ENCODE measurements around the gene HBG2.
"Not testable (repeated sequence)": the region's sequence is repeated elsewhere in the genome, so short reads cannot be mapped to it uniquely, and the experiment has no call there.

Gene HBG2

DNA sequence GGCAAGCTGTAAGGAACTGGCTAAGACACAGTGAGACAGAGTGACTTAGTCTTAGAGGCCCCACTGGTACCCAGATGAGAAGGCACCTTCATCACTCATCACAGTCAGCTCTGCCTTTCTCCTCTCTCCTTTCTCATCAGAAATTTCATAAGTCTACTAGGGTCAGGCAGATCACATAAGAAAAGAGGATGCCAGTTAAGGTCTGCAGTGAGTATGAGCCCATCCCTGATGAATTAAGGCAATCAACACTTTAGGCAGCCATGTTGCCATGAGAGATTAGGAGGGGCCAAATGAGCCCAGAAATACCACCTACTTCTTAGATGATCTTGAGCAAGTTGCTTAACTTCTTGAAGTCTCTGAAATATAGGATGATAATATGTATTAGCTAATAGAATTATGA is 27.0 kb upstream of the HBG2 start:
- no peak for DNase-seq (ENCODE audit: low read depth)

DNA sequence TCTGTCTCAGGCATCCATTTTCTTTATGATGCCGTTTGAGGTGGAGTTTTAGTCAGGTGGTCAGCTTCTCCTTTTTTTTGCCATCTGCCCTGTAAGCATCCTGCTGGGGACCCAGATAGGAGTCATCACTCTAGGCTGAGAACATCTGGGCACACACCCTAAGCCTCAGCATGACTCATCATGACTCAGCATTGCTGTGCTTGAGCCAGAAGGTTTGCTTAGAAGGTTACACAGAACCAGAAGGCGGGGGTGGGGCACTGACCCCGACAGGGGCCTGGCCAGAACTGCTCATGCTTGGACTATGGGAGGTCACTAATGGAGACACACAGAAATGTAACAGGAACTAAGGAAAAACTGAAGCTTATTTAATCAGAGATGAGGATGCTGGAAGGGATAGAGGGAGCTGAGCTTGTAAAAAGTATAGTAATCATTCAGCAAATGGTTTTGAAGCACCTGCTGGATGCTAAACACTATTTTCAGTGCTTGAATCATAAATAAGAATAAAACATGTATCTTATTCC is 26.1 kb upstream of the HBG2 start:
- DNase-seq (ENCODE audit: low read depth) = no peak

DNA sequence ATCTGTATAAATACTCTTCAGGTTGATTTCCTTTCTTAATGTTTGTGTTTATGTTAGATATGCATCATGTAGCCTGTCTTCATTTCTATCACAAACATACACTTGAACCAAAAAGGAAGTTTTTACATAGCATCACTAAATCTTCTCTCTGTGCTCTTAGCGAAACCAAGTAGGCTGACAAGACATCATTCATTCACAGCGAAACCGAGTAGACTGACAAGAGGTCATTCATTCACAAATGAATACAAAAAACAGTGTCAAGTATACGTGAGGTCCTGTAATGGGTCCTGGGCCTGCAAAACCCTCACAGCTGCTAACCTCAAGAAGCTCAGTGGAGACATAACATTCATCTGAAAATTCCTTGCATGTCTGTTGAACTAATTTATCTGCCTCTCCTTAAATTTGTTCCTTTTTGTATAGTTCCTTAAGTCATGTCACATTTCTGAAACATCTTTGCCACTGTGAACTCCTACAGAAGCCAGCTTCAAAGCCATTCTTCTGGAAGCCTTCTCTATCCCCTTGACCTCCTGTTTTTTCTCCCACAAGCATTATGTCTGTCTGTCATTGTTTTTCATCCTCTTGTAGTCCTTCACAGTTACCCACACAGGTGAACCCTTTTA is 25.0 kb upstream of the HBG2 start:
- DNase-seq (ENCODE audit: low read depth) = no peak

DNA sequence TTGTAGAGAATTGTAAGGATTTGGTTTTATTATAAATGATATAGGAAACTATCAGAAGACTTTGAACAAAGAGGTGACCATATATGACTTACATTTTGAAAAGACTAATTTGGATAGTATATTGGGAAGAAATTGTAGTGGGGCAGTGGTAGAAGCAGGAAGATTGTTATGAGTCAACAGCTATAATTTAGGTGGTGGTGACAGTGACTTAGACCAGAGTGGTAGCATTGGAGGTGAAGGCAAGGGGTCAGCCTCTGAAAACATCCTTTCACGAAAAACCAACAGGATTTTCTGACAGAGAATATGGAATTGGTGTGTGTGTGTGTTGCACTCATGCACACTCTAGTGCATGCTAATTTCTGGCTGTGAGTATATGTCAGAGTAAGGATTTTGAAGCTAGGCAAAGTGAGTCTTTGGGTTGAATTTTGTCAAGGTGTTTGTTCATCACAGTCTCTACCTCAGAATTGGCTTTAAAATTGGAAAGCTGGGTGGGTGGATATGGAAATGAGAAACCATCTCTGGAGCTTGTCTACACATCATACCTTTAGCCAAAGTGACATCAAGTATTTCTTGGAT is 23.3 kb upstream of the HBG2 start:
- DNase-seq (ENCODE audit: low read depth) = no peak

DNA sequence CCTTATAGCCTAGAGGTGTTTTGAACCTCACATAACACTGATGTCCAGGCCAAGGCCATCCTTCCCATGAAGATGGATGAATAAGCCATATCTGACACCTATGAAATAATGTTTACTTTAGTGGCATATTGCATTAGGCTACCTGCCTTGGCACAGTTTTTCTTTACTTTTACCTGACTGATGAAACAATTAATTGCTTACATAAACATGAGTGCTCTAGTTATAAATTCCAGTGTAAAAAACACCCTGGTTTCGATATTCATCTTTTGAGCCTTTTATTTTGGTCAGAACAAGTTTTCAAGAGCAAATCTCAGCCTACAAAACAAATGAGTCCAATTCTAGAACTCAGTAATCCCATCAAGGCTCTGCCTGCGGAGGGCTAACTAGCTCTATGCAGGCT is 22.1 kb upstream of the HBG2 start:
- no peak for DNase-seq (ENCODE audit: low read depth)

DNA sequence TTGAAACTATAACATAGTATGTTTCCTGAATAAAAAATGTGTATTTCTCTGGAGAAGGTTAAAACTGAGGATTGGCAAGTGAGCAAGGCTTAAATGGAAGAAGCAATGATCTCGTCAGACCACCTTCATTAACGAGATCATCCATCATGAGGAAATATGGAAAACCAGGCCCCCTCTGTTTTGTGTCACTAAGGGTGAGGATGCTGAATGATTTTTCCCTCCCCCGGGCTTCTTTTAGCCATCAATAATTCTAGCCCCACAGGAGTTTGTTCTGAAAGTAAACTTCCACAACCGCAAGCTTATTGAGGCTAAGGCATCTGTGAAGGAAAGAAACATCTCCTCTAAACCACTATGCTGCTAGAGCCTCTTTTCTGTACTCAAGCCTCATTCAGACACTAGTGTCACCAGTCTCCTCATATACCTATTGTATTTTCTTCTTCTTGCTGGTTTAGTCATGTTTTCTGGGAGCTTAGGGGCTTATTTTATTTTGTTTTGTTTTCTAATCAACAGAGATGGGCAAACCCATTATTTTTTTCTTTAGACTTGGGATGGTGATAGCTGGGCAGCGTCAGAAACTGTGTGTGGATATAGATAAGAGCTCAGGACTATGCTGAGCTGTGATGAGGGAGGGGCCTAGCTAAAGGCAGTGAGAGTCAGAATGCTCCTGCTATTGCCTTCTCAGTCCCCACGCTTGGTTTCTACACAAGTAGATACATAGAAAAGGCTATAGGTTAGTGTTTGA is 21.0 kb upstream of the HBG2 start:
- no peak for DNase-seq (ENCODE audit: low read depth)

DNA sequence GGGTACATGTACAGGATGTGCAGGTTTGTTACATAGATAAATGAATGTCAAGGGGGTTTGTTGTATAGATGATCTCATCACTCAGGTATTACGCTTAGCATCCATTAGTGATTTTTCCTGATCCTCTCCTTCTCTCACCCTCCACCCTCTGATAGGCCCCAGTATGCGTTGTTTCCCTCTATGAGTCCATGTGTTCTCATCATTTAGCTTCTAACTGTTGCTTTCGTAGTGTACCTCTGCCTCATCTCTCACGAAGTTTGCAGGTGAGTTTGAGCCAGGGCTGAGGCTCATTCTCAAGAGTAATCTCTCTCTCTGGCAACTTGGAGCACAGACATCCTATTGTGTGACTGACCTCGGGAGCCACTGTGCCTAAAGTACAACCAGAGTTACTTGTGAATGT is 19.8 kb upstream of the HBG2 start:
- no peak for DNase-seq (ENCODE audit: low read depth)

DNA sequence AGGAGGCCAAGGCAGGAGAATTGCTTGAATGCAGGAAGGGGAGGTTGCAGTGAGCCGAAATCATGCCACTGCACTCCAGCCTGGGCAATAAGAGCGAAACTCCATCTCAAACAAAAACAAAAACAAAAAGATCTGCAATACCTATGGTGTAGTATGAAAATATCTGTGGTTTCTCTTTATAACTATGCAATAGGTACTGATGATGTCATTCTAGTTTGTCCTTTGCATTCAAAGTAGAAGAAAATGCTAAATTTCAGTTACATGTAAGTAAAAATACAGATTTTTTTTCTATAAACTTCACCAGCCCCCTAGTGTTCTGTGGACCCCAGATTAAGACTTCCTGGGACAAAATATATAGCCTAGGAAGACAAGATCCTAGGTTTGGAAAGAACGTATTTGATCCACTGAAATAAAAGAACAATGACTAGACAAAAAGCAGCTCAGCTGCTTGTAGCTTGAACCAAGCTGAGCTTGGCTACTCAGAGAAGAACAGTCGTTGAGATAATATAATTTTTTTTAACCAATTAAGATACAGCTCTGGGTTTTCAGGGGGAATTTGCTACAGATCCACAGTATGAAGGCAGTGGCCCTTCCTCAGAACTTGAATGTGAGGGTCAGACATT is 17.9 kb upstream of the HBG2 start:
- no peak for DNase-seq (ENCODE audit: low read depth)

DNA sequence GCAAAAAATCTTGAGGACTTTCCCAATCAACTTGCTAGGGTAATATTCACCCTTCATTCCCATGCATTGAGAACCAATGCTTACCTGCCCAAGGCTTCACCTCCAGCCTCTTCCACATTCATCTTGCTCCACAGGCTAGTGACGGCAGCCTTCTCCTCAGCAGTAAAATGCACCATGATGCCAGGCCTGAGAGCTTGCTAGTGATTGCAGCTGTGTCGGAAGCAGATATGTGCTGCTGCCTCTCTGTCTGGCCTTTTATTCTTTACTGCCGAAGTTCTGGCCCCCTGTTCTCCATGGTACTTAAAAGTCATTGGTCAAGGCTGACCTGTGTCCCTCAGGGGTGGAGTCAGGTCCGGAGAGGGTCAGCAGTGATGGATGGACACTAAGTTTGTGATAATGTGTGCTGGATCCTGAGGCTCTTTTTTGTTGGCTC is 15.2 kb upstream of the HBG2 start, which contains the start of gene HBE1:
HBE1 (minus strand) TSS at position 231 of the 433 bp plus-strand sequence; CDS start at position 176, 55 bp downstream.
- no peak for DNase-seq (ENCODE audit: low read depth)

DNA sequence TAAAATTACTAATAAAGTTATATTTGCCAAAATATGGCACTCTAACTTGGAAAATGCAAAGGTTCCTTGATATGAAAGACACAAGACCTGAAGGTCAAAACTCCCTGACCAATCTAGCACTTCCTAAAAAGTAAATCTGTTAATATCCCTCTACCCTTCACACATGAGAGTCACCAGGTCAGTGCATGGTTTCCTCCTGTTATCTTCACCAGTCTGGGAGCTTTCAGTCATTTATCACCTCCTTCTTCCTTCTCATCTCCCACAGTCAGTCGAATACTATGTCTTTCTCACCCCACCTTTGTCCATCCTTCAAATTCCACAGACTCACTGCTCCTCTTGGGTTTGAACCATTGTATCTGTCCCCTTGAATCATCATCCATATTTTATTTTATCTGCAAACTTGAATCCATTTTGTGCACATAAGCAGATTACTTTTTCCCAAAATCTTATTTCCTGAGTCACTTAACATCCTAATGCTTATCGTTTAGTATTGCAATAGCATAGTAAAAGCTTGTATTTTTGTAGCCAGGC is 12.5 kb upstream of the HBG2 start:
- DNase-seq (ENCODE audit: low read depth) = no peak

DNA sequence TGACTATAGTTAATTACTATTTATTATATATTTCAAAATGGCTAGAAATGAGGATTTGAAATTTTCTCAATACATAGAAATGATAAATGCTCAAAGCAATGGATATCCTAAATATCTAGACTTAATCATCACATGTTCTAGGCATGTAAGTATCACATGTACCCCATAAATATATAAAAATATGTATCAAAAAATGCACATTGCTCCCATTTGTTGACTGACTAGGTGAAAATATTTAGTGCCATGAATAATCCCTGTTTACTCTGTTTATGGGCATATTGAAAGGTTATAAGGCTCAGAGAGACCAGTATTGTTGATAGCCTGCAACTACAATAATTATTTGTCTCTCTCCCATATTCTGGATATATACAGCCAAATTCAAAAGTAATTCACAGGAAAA is 12.0 kb upstream of the HBG2 start:
- DNase-seq (ENCODE audit: low read depth) = no peak

DNA sequence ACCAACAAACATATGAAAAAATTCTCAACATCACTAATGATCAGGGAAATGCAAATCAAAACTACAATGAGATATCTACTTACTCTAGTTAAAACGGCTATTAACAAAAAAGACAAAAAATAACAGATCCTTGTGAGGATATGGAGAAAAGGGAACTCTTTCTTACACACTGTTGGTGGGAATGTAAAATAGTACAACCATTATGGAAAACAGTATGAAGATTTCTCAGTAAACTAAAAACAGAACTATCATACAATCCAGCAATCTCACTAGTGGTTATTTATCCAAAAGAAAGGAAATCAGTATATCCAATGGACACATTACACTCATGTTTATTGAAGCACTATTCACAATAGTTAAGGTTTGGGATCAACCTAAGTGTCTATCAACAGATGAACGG is 11.3 kb upstream of the HBG2 start:
- no peak for DNase-seq (ENCODE audit: low read depth)

DNA sequence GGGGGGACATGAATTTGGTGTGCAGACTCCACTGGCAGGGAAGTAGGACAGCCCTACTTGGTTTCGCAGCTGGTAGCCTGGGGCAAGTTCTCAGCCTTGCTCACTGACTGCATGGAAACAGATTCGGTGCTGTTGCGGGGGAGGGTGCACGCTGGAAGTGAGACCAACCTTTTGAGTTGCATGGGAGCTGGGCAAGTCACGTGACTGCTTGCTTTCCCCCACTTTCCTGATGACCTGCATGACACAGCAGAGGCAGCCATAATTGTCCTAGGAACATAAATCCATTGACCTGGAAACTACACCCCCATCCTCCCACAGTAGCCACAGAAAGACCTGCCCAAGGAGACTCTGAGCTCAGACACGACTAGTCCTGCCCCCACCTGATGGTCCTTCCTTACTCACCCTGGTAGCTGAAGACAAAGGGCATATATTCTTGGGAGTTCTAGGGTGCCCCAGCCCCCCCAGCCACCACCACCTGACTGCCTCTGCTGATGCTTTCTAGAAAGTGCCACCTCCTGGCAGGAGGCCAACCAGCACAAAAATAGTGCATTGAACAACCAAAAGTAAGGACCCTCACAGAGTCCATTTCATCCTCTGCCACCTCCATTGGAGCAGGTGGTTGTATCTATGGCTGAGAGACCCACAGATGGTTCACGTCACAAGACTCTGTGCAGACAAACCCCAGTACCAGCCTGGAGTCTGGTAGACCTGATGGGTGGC is 4.1 kb upstream of the HBG2 start:
- no peak for DNase-seq (ENCODE audit: low read depth)

DNA sequence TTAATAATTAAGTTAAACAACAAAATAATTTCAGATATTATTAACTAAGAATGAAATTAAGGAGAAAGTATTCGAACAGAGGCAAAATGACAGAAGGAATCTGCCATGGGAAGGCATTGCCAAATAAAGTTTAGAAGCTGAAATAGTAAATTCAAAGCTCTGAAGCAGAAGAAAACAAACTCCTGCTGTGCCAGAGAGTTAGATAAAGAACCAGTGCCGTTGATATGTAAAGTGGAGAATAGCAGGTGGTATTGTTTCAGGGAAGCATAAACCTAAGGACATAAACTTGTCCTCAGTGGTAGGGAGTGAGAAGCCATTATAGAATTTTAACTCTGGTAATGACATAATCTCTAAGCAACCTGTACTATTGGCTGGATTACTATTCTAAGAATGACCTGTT is 2.7 kb upstream of the HBG2 start:
- no peak for DNase-seq (ENCODE audit: low read depth)

DNA sequence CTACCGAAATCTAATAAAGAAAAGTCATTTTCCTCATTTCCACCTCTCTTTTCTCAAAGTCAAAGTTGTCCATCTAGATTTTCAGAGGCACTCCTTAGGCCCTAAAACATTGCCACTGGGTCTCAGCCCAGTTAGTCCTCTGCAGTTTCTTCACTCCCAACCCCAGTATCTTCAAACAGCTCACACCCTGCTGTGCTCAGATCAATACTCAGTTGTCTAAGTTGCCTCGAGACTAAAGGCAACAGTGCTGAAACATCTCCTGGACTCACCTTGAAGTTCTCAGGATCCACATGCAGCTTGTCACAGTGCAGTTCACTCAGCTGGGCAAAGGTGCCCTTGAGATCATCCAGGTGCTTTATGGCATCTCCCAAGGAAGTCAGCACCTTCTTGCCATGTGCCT is 558 bp downstream of the HBG2 start:
- not testable (repeated sequence) for DNase-seq (ENCODE audit: low read depth)

DNA sequence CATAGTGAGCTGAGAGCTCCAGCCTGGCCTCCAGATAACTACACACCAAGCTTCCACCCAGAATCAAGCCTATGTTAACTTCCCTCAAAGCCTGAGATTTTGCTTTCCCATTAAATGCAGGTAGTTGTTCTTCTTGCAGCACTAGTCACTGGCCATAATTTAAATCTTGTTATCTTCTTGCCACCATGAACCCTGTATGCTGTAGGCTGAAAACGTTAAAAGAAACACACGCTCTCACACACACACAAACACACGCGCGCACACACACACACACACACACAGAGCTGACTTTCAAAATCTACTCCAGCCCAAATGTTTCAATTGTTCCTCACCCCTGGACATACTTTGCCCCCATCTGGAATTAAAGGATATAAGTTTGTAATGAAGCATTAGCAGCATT is 1.1 kb downstream of the HBG2 start:
- DNase-seq (ENCODE audit: low read depth) = not testable (repeated sequence)

DNA sequence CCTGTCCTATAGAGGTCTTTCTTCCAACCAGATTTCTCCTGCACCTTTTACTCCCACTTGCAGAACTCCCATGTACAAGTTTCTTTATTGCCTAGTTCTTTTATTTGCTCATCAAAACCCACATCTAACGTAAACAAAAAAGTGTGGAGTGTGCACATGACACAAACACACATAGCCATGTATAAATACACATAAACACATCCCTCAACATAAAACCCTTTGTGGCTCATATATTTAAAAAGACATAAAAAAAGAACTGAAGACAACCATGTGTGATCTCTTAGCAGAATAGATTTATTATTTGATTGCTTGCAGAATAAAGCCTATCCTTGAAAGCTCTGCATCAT is 1.7 kb downstream of the HBG2 start:
- DNase-seq (ENCODE audit: low read depth) = no peak

DNA sequence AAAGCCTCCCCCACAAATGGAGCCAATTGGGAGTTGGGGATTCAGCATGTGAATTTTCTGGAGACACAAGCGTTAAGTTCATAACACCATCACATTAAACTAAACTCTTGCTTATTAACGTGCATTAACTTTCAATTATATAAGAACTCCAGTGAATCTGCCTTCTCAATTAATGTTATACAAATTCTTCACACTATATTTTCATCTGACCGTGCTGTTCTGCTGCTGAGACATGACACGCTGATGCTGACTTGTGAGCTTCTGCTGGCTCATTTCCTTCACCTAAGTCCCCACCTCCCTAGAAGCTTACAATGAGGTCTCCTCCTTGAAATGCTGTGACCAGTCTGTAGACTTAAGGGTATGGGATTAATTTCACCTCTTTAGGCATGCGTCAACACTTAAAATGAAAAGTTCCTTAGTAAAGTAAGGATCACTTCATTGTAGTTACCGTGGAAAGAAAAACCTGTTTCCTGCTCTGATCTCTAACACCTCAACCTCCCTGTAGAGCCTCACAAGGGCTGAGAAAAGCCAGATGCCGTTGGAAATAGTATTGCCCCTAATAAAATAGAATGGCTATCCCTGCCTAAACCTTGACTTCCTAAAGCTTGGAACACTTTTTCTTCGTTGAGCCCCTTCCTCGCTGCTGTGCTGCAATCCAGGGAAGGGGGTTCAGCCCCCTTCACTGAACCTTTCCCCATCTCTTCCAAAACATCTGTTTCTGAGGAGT is 2.2 kb downstream of the HBG2 start:
- DNase-seq (ENCODE audit: low read depth) = no peak

DNA sequence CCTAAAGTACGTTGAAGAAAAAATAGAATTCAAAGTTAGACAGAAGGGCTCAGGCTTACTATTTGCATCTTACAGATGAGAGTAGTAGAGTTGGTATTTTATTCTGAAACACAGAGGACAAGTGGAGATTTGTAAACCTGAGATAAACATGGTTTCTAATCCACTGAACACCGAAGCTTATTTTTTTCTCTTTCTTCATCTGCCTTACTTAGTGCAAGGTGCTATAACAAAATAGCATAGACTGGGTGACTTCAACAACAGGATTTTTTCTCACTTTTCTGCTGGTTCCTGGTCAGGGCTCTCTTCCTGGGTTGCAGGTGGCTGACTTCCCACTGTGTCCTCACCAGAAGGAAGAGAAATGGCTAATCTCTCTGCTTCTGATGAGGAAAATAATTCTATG is 2.8 kb downstream of the HBG2 start:
- DNase-seq (ENCODE audit: low read depth) = no peak

DNA sequence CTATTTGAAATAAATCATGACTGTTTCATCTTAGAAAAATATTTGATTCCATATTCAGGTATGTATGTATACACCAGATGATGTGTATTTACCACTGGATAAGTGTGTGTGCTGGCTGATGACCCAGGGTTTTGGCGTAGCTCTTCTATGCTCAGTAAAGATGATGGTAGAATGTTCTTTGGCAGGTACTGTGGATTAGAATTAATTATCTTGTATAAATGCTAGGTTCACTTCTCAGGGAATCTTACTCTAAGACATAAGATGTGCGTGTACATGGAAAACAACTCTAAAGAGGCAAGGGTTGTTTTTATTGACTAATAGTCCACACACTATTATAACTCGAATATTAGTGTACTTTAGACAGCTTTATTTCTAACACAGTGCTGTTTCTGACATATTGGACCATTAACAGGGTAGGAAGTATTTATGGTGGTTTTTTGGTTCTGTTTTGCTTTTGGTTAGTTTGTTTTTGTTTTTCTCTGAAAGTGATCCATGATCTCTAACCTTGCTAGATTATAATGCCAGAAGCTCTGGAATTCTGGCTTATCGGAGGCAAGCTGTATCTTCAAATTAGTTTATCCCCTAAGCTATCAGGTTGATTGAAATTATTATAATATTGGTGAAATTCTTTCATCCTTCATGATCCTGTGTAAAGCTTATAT is 3.9 kb downstream of the HBG2 start:
- DNase-seq (ENCODE audit: low read depth) = no peak
